PC-3 (cell line): ENCODE data around the gene F12. TPM values are rescaled to one million over a fixed set of nuclear protein-coding genes. Genes with fewer than 3 reads are reported as not detected.

Experiments
- ATAC-seq: fragments of 200-7000 bp; cut with Tn5 transposase; 2 replicates; pipeline ENCODE4 v1.9.1; 2020; ENCODE audit warnings: mild to moderate bottlenecking, moderate library complexity
- BruUV-seq: library from RNA; stranded (reverse); fragments of 400-500 nt; replicated peaks from 2 replicates; lab custom pipeline; 2021; lab: Mats Ljungman, UMichigan
- CTCF ChIA-PET: fragments of 300-600 bp; sonication (Branson Sonifier 250); formaldehyde crosslinking; loops from one replicate; lab custom pipeline; 2022; ENCODE audit warnings: antibody characterized with exemption; lab: Charles Lee
- POLR2A ChIA-PET: fragments of 300-600 bp; sonication (Branson Sonifier 250); formaldehyde crosslinking; loops from one replicate; lab custom pipeline; 2022; ENCODE audit warnings: antibody characterized with exemption; ENCODE audit not compliant: unreplicated experiment; lab: Charles Lee
- DNase-seq: peaks from one replicate; pipeline ENCODE4 v3.0.0-alpha.2; 2015
- H2AFZ ChIP-seq: fragments of 300-600 bp; sonication (generic); 2 replicates; pipeline ENCODE4 v1.6.0; 2016; ENCODE audit warnings: antibody characterized with exemption, low read length
- H3F3A ChIP-seq: fragments of 300-600 bp; sonication (generic); one replicate; pipeline ENCODE4 v1.6.0; 2017; ENCODE audit warnings: antibody characterized with exemption, low read length, control low read depth, mild to moderate bottlenecking; ENCODE audit not compliant: unreplicated experiment
- H3K27ac ChIP-seq: fragments of 300-600 bp; sonication (generic); 2 replicates; pipeline ENCODE4 v1.5.1; 2016; ENCODE audit warnings: mild to moderate bottlenecking, low read length
- H3K27me3 ChIP-seq: fragments of 300-600 bp; sonication (generic); 2 replicates; pipeline ENCODE4 v1.6.1; 2016; ENCODE audit warnings: low read length, mixed read lengths
- H3K36me3 ChIP-seq: fragments of 300-600 bp; sonication (generic); 2 replicates; pipeline ENCODE4 v1.6.1; 2016; ENCODE audit warnings: low read depth, mixed run types, low read length, mixed read lengths
- H3K4me1 ChIP-seq: fragments of 300-600 bp; sonication (generic); 2 replicates; pipeline ENCODE4 v1.5.1; 2016; ENCODE audit warnings: low read length; ENCODE audit not compliant: insufficient read depth
- H3K4me2 ChIP-seq: fragments of 300-600 bp; sonication (generic); 2 replicates; pipeline ENCODE4 v1.6.0; 2016; ENCODE audit warnings: low read length
- H3K4me3 ChIP-seq: fragments of 300-600 bp; sonication (generic); 2 replicates; pipeline ENCODE4 v1.5.1; 2016; ENCODE audit warnings: mild to moderate bottlenecking, low read length, mixed read lengths
- H3K79me2 ChIP-seq: fragments of 300-600 bp; sonication (generic); 2 replicates; pipeline ENCODE4 v1.6.1; 2017; ENCODE audit warnings: low read length, mixed read lengths
- H3K9ac ChIP-seq: fragments of 300-600 bp; sonication (generic); 2 replicates; pipeline ENCODE4 v1.6.0; 2016; ENCODE audit warnings: mild to moderate bottlenecking, low read length
- H3K9me2 ChIP-seq: fragments of 300-600 bp; sonication (generic); replicated peaks from 2 replicates; pipeline ENCODE4 v1.6.1; 2016; ENCODE audit warnings: mixed run types, low read length, mixed read lengths
- H3K9me3 ChIP-seq: fragments of 300-600 bp; sonication (generic); 2 replicates; pipeline ENCODE4 v1.6.1; 2016; ENCODE audit warnings: low read length, mixed read lengths
- H4K20me1 ChIP-seq: fragments of 300-600 bp; sonication (generic); 2 replicates; pipeline ENCODE4 v1.6.1; 2016; ENCODE audit warnings: low read length, mixed read lengths
- CTCF ChIP-seq: fragments of 300-600 bp; sonication (generic); conservative IDR thresholded peaks from 2 replicates; pipeline ENCODE4 v1.5.1; 2017; ENCODE audit warnings: antibody characterized with exemption, low read depth, mild to moderate bottlenecking, low read length
- EZH2 ChIP-seq: fragments of 300-600 bp; sonication (generic); IDR thresholded peaks from one replicate; pipeline ENCODE4 v1.6.1; 2017; ENCODE audit warnings: antibody characterized with exemption, mild to moderate bottlenecking, low read length; ENCODE audit not compliant: unreplicated experiment
- EZH2phosphoT487 ChIP-seq: fragments of 300-600 bp; sonication (generic); IDR thresholded peaks from 2 replicates; pipeline ENCODE4 v1.6.1; 2018; ENCODE audit warnings: mild to moderate bottlenecking, antibody characterized with exemption, low read length, borderline replicate concordance
- intact Hi-C: fragments of 100-400 bp; cut with micrococcal nuclease; formaldehyde crosslinking; loops from 2 replicates; pipeline ENCODE4 v1.9.0; 2023
- total RNA-seq: library from RNA; depleted of rRNA; stranded (reverse); fragments of >200 nt; gene quantifications from 2 replicates; pipeline ENCODE4 v1.2.3, GENCODE V29; 2014

Gene F12
- total RNA-seq, 1 experiment from 2014 or later, result 36.8 TPM

- POLR2A ChIA-PET, result interaction anchor here (0.5 to 1.1 kb wide), 4 partner anchors 12 to 52 kb away, joined by 3 read pairs; no protein-coding TSS in a partner anchor
- no peaks in the 10 kb centered on the region for H4K20me1 ChIP-seq
- ATAC-seq (peak; percentile 68), DNase-seq (peak; percentile 88)
- intact Hi-C loops, result loop anchor here (1.0 to 2.0 kb wide), 5 partner anchors 12 to 288 kb away; partner anchors contain the start of genes GRK6 and PDLIM7
- H3K4me3 ChIP-seq, result peak overlapping the region; percentile 80
- peak overlapping the region; percentile 22; the same call in 1 of the 2 replicates for H3K27ac ChIP-seq
- H3K9me2 ChIP-seq, result no peaks in the 10 kb centered on the region
- H3K9me3 ChIP-seq, result no peaks in the 10 kb centered on the region
- BruUV-seq, result TSS peak; percentile 51
- H3K9ac ChIP-seq, result peak overlapping the region; percentile 70
- TF ChIP-seq EZH2 (no peak), CTCF (peak; percentile 71)
- no peaks in the 10 kb centered on the region for H3K27me3 ChIP-seq
- no peaks in the 10 kb centered on the region for H3K79me2 ChIP-seq
- peaks cover 13% of the 10 kb centered on the region for H3K4me1 ChIP-seq
- H3K36me3 ChIP-seq, result no peaks in the 10 kb centered on the region
- H3K4me2 ChIP-seq, result peak overlapping the region; percentile 99
- CTCF ChIA-PET, result interaction anchor here (0.6 to 3.1 kb wide), 13 partner anchors 12 to 101 kb away, joined by 3 to 36 read pairs (median 7); partner anchors contain the start of gene GRK6
- H2AFZ ChIP-seq, result peak overlapping the region; percentile 86
- no peaks in the 10 kb centered on the region for H3F3A ChIP-seq
These were observed 6.9 kb downstream of the F12 start for GRCh38 chr5:177402271-177403043.

GRCh38 chr5:177399997-177400868 lies 9.1 kb downstream of the F12 start, which contains the start of gene PFN3:
Gene PFN3, minus strand, starts transcription at chr5:177400661. Its CDS starts 85 bp downstream, at chr5:177400576.
- POLR2A ChIA-PET, result no interaction called here
- Histone ChIP-seq H3K4me3 (no peak within 1 kb of the TSS), H3K79me2 (no peaks in the 10 kb centered on the region), H3K9me2 (no peaks in the 10 kb centered on the region), H2AFZ (no peak within 1 kb of the TSS), H3K4me2 (no peak within 1 kb of the TSS), H3K27ac (no peak within 1 kb of the TSS), H3K36me3 (no peaks in the 10 kb centered on the region), H3K9ac (no peak within 1 kb of the TSS), H3F3A (no peaks in the 10 kb centered on the region), H4K20me1 (no peaks in the 10 kb centered on the region), H3K27me3 (no peaks in the 10 kb centered on the region), H3K4me1 (peaks cover 13% of the 10 kb centered on the region), H3K9me3 (no peaks in the 10 kb centered on the region)
- intact Hi-C loops, result no loop called here
- CTCF ChIA-PET, result no interaction called here
- ATAC-seq, result no peak
- DNase-seq, result no peak
- no TSS peak for BruUV-seq
- TF ChIP-seq CTCF, result no peak
- TF ChIP-seq EZH2phosphoT487, result no peak
- TF ChIP-seq EZH2, result no peak
